Parathyroid adenoma (tissue), 2 donors: Measurements from ENCODE around the gene STK33.

ENCODE experiments used
- H2AFZ ChIP-seq: fragments of 300-600 bp; sonication (generic); one replicate; pipeline ENCODE4 v1.7.0; 2017; ENCODE audit warnings: antibody characterized with exemption, mild to moderate bottlenecking
- H3K27ac ChIP-seq: fragments of 300-600 bp; sonication (generic); one replicate; pipeline ENCODE4 v1.7.0; 2017
- H3K27me3 ChIP-seq: fragments of 300-600 bp; sonication (generic); one replicate; pipeline ENCODE4 v1.7.0; 2017; ENCODE audit warnings: low read length; ENCODE audit not compliant: control insufficient read depth, insufficient read depth
- H3K36me3 ChIP-seq: fragments of 300-600 bp; sonication (generic); one replicate; pipeline ENCODE4 v1.7.0; 2017; ENCODE audit warnings: low read length; ENCODE audit not compliant: control insufficient read depth, insufficient read depth
- H3K4me1 ChIP-seq: fragments of 300-600 bp; sonication (generic); one replicate; pipeline ENCODE4 v1.7.0; 2017; ENCODE audit warnings: control low read depth
- H3K4me2 ChIP-seq: fragments of 300-600 bp; sonication (generic); one replicate; pipeline ENCODE4 v1.7.0; 2017; ENCODE audit warnings: low read length
- H3K4me3 ChIP-seq: fragments of 300-600 bp; sonication (generic); one replicate; pipeline ENCODE4 v1.7.0; 2017; ENCODE audit warnings: low read depth, low read length
- H3K79me2 ChIP-seq: fragments of 300-600 bp; sonication (generic); one replicate; pipeline ENCODE4 v1.7.0; 2017; ENCODE audit warnings: control low read depth
- H3K9ac ChIP-seq: fragments of 300-600 bp; sonication (generic); one replicate; pipeline ENCODE4 v1.7.0; 2017; ENCODE audit warnings: mild to moderate bottlenecking
- H3K9me3 ChIP-seq: fragments of 300-600 bp; sonication (generic); one replicate; pipeline ENCODE4 v1.7.0; 2017; ENCODE audit warnings: low read length; ENCODE audit not compliant: control insufficient read depth
- TF ChIP-seq, protein P1 (sequence below): fragments of 300-600 bp; sonication (generic); IDR thresholded peaks from one replicate; pipeline ENCODE4 v1.7.0; 2017; ENCODE audit warnings: antibody characterized with exemption, mild to moderate bottlenecking
- donor health status: primary hyperparathyroidism.

Gene STK33

DNA sequence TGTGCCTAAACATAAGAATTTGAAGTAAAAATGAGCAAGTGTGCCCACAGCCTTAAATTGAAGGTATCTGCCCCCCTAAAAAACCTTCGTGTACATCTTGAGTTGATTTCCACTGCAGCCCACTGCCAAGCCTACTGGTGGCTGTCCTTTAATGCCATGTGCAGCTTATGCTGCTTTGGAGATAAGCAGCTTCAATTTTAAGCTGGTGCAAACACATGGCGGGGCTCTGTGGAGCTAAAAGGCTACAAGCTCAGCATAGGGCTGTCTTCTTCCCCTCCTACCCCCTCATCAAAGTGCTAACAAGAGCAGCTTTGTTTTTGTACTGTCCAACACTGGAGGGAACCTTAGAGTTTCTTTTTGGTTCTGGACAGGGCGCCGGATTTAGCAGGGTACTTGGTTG lies 201.9 kb downstream of the STK33 start:
- no peak overlapping the region for H2AFZ ChIP-seq
- no peak overlapping the region for H3K9ac ChIP-seq
- no peaks in the 10 kb centered on the region for H3K4me1 ChIP-seq
- H3K4me2 ChIP-seq = no peak overlapping the region
- H3K4me3 ChIP-seq = no peak overlapping the region
- H3K36me3 ChIP-seq = no peaks in the 10 kb centered on the region
- no peaks in the 10 kb centered on the region for H3K27me3 ChIP-seq
- no peaks in the 10 kb centered on the region for H3K9me3 ChIP-seq
- H3K27ac ChIP-seq = no peak overlapping the region
- TF ChIP-seq, protein P1, sequence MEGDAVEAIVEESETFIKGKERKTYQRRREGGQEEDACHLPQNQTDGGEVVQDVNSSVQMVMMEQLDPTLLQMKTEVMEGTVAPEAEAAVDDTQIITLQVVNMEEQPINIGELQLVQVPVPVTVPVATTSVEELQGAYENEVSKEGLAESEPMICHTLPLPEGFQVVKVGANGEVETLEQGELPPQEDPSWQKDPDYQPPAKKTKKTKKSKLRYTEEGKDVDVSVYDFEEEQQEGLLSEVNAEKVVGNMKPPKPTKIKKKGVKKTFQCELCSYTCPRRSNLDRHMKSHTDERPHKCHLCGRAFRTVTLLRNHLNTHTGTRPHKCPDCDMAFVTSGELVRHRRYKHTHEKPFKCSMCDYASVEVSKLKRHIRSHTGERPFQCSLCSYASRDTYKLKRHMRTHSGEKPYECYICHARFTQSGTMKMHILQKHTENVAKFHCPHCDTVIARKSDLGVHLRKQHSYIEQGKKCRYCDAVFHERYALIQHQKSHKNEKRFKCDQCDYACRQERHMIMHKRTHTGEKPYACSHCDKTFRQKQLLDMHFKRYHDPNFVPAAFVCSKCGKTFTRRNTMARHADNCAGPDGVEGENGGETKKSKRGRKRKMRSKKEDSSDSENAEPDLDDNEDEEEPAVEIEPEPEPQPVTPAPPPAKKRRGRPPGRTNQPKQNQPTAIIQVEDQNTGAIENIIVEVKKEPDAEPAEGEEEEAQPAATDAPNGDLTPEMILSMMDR = no peak
- H3K79me2 ChIP-seq = no peaks in the 10 kb centered on the region

DNA sequence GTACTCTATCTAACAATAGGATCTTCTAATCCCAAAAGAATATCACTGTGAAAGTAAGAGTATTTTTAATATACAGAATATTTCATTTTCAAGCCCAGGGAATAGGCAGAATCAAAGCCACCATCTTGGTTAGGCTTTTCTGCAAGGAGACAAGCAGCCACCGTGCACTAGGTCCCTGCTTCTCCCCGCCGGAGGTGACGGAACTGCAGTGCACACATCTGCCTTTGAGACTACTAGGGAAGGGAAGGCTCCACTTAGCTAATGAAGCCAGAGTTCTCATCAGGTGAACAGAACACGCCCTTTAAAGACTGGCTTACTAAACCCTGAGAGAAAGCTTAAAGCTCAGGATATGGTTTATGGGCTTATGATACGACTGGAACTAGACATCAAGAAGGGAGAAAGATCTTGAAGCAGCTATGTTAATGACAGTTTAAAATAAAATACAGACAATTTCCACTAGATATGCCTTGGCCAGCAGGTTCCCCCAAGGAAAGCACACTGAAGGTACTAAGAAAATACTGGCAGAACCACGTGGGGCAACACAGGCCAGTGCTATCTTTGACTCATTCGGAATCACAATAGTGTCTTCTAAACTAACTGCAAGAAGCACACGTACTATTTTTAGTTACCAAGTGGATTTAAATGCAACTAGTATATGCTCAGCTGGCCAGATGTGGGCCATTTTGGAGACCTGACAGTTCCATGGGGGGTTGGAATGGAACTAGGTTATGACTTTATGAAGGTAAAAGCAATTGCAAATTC lies 203.0 kb downstream of the STK33 start:
- H3K4me3 ChIP-seq = no peak overlapping the region
- no peaks in the 10 kb centered on the region for H3K9me3 ChIP-seq
- no peak overlapping the region for H3K27ac ChIP-seq
- no peak overlapping the region for H2AFZ ChIP-seq
- H3K27me3 ChIP-seq = no peaks in the 10 kb centered on the region
- no peaks in the 10 kb centered on the region for H3K79me2 ChIP-seq
- H3K4me1 ChIP-seq = no peaks in the 10 kb centered on the region
- no peak overlapping the region for H3K9ac ChIP-seq
- no peak overlapping the region for H3K4me2 ChIP-seq
- TF ChIP-seq, protein P1 = no peak
- H3K36me3 ChIP-seq = no peaks in the 10 kb centered on the region

DNA sequence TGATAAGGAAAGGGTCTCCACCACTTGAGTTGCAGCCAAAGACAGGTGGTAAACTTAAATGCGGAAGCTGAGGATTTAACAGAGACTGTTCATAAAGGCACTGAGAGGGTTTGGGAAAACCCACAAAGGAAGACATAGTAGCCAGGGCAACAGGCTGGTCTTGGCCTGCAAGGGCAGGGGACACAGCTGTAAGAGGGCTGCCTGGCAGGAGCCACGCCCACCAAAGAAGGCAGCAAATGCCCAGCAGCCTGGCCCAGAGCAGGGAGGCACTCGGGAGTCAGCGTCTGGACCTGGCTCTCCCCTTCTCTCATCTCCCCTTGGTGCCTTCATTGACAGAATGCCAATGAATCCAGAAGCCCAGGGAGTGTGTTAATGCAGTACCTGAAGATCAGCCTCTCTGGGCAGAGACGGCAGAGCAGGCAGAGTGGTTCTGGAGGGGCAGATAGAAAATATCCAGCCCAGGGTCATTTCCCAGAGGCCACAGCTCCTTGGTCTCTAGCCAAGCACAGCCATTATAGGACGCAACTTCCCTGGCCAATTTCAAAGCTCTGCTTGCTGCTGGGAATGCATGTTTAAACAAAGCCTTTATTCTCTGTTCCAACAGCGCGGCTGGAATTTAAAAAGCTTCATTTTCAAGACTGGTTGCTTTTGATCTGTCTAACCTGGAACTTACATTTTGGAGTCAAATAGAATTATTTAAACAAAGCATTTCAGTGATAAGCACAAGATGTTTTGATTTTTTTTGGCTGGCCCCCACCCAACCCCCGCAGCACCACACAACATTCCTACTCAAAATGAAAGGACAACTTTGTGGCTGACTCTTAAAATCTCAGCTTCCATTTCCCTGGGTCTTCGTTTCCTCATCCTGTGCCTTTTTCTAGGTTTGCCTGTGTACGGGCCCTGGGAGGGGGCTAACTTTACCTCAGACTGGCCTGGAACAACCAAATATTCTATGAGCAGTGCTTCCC lies 204.7 kb downstream of the STK33 start:
- TF ChIP-seq, protein P1 = no peak
- Histone ChIP-seq H3K4me2 (no peak overlapping the region), H2AFZ (no peak overlapping the region), H3K79me2 (no peaks in the 10 kb centered on the region), H3K27me3 (no peaks in the 10 kb centered on the region), H3K4me3 (no peak overlapping the region), H3K4me1 (peaks cover 3% of the 10 kb centered on the region), H3K9ac (no peak overlapping the region), H3K9me3 (no peaks in the 10 kb centered on the region), H3K36me3 (no peaks in the 10 kb centered on the region), H3K27ac (no peak overlapping the region)

DNA sequence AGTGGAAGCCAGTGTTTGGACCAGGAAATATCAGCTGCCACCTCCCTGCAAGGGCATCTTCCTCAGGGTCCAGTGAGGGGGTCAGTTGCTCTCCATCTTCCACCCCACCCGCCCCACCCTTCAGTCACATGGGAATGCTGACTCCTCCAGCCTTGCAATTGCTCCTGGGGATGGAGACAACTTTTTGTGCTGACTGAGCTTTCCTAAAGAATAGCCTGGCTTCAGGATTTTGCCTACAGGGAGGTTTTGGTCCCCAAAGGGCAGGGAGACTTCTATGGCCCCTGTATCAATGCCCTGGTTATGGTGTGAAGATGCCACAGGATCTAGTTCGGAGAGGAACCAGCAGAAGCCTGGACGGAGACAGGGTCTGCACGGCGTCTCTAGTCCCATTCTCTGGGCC lies 206.3 kb downstream of the STK33 start:
- H3K36me3 ChIP-seq = no peaks in the 10 kb centered on the region
- TF ChIP-seq, protein P1 = no peak
- H3K27ac ChIP-seq = no peak overlapping the region
- H2AFZ ChIP-seq = no peak overlapping the region
- H3K4me2 ChIP-seq = no peak overlapping the region
- H3K9ac ChIP-seq = no peak overlapping the region
- H3K4me1 ChIP-seq = peaks cover 7% of the 10 kb centered on the region
- H3K4me3 ChIP-seq = no peak overlapping the region
- H3K27me3 ChIP-seq = no peaks in the 10 kb centered on the region
- H3K9me3 ChIP-seq = no peaks in the 10 kb centered on the region
- H3K79me2 ChIP-seq = no peaks in the 10 kb centered on the region
